Omental fat pad (tissue), 4 donors: ENCODE results near the gene SELPLG. TPM values are rescaled to one million over a fixed set of nuclear protein-coding genes. Genes with fewer than 3 reads are reported as not detected.

Experiments used
- ATAC-seq: fragments of 150-250 bp; one replicate; pipeline ENCODE4 v1.9.1; 2016; ENCODE audit warnings: mild to moderate bottlenecking, moderate library complexity; ENCODE audit not compliant: low FRiP score
- DNase-seq: peaks from one replicate; pipeline ENCODE4 v3.0.0-alpha.2; 2019; ENCODE audit warnings: low spot score
- total RNA-seq, 4 donors: library from RNA; depleted of rRNA; stranded (reverse); fragments of >200 nt; gene quantifications; one replicate each; pipeline ENCODE4 v1.1.0, GENCODE V29; 2016
- TF ChIP-seq, protein P1 (sequence below), 3 donors: fragments of 450-650 bp; IDR thresholded peaks; one replicate each; pipeline ENCODE4 v1.5.1; 2016 to 2017; ENCODE audit warnings: antibody characterized with exemption in 3 of 3, mild to moderate bottlenecking in 3 of 3, moderate library complexity in 2 of 3

Gene SELPLG
- total RNA-seq, 4 donors from 2014 or later: 12.4 to 45.6 (median 18.3) TPM

GRCh38 chr12:108653922-108654321, 20.2 kb upstream of the SELPLG start:
- TF ChIP-seq, protein P1, sequence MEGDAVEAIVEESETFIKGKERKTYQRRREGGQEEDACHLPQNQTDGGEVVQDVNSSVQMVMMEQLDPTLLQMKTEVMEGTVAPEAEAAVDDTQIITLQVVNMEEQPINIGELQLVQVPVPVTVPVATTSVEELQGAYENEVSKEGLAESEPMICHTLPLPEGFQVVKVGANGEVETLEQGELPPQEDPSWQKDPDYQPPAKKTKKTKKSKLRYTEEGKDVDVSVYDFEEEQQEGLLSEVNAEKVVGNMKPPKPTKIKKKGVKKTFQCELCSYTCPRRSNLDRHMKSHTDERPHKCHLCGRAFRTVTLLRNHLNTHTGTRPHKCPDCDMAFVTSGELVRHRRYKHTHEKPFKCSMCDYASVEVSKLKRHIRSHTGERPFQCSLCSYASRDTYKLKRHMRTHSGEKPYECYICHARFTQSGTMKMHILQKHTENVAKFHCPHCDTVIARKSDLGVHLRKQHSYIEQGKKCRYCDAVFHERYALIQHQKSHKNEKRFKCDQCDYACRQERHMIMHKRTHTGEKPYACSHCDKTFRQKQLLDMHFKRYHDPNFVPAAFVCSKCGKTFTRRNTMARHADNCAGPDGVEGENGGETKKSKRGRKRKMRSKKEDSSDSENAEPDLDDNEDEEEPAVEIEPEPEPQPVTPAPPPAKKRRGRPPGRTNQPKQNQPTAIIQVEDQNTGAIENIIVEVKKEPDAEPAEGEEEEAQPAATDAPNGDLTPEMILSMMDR (IDR thresholded peaks at IDR 0.05): no peak
- ATAC-seq (no peak), DNase-seq (no peak)

DNA sequence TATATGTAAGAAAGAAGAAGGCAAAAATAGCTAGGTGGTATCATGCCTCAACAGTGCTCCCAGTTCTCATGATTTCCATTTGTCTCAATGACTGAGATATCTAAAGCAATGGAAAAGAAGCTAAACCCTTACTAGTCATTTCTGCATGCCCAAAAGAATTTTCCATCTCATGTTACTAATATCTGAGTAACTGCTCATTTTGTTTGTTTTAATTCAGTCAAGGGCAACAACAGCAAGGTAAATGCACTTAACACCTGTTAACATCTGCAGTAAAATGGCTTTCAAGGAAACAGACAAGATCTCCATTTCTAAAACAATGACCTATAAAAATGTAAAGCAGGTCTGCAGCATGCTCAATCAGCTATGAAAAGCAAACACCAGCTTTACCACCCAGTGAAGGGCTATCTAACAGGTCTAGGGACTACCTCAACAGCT, 19.4 kb upstream of the SELPLG start:
- TF ChIP-seq, protein P1 (IDR thresholded peaks at IDR 0.05): no peak
- no peak for ATAC-seq

DNA sequence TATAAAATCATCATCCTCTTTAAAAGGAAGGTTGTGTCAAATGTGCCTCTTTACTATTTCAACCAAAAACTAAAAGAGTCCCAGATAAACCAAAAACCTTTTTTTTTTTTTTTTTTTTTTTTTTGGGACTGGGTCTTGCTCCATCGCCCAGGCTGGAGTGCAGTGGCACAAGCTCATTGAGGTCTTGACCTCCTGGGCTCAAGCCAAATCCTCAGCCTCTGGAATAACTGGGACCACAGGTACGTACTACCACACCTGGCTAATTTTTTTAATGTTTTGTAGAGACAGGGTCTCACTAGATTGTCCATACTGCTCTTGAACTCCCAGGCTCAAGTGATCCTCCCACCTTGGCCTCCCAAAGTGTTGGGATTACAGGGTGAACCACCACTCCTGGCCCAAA, 16.4 kb upstream of the SELPLG start:
- ATAC-seq: peak; percentile 1
- DNase-seq: no peak
- TF ChIP-seq, protein P1 (IDR thresholded peaks at IDR 0.05): no peak

More for the DNA sequence above, 19.4 kb upstream of the SELPLG start:
- no peak for DNase-seq

DNA sequence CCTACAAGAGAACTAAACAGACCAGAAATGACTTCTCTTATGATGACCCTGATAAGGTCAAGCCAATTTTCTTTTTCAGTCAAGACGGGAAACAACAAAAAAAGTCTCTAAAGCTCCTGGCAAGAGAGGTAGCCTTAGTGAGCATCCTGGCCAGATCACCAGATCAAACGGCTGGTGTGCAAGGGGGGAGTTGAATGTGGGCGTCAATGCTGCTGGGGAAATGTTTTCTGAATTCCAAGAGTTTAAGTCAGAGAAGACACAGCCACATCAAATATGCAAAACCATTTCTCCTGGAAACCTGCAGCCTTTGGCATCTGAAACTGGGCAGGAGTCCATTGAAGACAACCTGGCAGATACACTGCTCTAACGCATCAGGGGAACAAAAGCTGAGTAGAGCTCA, 16.0 kb upstream of the SELPLG start:
- ATAC-seq (peak; percentile 87), DNase-seq (no peak)
- TF ChIP-seq, protein P1 (IDR thresholded peaks at IDR 0.05): no peak

DNA sequence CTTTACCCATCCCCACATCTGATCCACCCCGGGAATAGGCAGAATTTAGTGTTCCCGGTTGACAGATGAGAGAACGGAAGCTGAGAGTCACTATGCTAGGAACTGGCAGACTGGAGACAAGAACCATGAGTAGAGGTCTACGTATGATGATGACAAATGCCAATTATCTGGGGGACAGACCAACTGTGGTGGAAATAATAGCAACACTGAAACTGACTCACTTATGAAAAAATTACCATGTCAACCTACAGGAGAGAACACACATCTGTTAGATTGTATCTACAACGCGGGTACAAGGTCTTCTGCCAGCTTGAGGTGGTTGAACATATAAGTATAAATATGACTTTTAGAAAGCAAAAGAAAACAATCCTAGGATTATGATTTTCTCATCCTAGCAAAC, 15.4 kb upstream of the SELPLG start:
- no peak for ATAC-seq
- TF ChIP-seq, protein P1 (IDR thresholded peaks at IDR 0.05): no peak

GRCh38 chr12:108648371-108648770, 14.7 kb upstream of the SELPLG start:
- TF ChIP-seq, protein P1 (IDR thresholded peaks at IDR 0.05): no peak

More for the DNA sequence above, 15.4 kb upstream of the SELPLG start:
- no peak for DNase-seq

GRCh38 chr12:108647585-108648287, 14.0 kb upstream of the SELPLG start:
- ATAC-seq: no peak
- TF ChIP-seq, protein P1 (IDR thresholded peaks at IDR 0.05): no peak
- DNase-seq: no peak

More at GRCh38 chr12:108648371-108648770, 14.7 kb upstream of the SELPLG start:
- DNase-seq (no peak), ATAC-seq (no peak)
